ENCODE measurements around the gene GNA14. TPM values are rescaled to one million over a fixed set of nuclear protein-coding genes. Genes with fewer than 3 reads are reported as not detected.
A peak's percentile ranks its signal among the peaks of the same experiment; 100 is the strongest.

GNA14 gene
- total and polyA plus RNA-seq, 8 donors: 4.3 to 12.8 (median 10.1) TPM

DNA sequence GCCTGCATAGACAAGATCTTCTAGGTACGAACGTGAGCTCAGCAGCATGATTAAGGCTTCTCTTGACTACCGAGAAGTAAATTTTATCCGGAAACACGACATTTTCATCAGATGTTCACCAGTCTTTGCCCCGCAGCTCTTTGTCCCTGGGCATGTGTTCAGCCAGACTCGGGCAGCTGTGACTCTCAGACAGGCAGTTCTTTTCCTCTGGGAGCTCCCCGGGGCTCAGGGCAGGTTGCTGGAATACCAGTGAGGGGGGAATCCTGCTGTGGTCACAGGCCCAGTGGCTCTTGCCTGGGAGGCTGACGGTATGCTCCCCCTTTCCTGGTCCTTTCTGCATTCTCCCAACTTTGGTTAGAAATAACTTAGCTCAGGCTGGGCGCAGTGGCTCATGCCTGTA lies 186.1 kb downstream of the GNA14 start:
- no peaks in the 10 kb centered on the region for H3K27me3 ChIP-seq
- H3K9me3 ChIP-seq: no peaks in the 10 kb centered on the region
- TF ChIP-seq, protein P1, sequence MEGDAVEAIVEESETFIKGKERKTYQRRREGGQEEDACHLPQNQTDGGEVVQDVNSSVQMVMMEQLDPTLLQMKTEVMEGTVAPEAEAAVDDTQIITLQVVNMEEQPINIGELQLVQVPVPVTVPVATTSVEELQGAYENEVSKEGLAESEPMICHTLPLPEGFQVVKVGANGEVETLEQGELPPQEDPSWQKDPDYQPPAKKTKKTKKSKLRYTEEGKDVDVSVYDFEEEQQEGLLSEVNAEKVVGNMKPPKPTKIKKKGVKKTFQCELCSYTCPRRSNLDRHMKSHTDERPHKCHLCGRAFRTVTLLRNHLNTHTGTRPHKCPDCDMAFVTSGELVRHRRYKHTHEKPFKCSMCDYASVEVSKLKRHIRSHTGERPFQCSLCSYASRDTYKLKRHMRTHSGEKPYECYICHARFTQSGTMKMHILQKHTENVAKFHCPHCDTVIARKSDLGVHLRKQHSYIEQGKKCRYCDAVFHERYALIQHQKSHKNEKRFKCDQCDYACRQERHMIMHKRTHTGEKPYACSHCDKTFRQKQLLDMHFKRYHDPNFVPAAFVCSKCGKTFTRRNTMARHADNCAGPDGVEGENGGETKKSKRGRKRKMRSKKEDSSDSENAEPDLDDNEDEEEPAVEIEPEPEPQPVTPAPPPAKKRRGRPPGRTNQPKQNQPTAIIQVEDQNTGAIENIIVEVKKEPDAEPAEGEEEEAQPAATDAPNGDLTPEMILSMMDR (IDR thresholded peaks at IDR 0.05): no peak
- intact Hi-C loops (cut with DNase I): no loop called here
- H3K36me3 ChIP-seq: no peaks in the 10 kb centered on the region
- no peak overlapping the region for H3K27ac ChIP-seq
- no peak for ATAC-seq
- no peak for DNase-seq
- no peak overlapping the region for H3K4me3 ChIP-seq
- peaks cover 8 to 12% of the 10 kb centered on the region in 2 donors for H3K4me1 ChIP-seq

- Histone ChIP-seq H3K4me3 (no peak overlapping the region), H3K36me3 (no peaks in the 10 kb centered on the region), H3K4me1 (peaks cover 10 to 16% of the 10 kb centered on the region in 2 donors), H3K27me3 (no peaks in the 10 kb centered on the region), H3K27ac (no peak overlapping the region), H3K9me3 (no peaks in the 10 kb centered on the region)
- ATAC-seq (no peak), DNase-seq (no peak)
- TF ChIP-seq, protein P1 (IDR thresholded peaks at IDR 0.05): no peak
- intact Hi-C loops (cut with DNase I): no loop called here
These were observed 187.2 kb downstream of the GNA14 start for GRCh38 chr9:77460938-77461337.

- no peak overlapping the region for H3K4me3 ChIP-seq
- H3K27me3 ChIP-seq: no peaks in the 10 kb centered on the region
- peak; percentile 93 for ATAC-seq
- DNase-seq: peak in 3 of 4 donors; percentile 65 to 79 (median 72)
- H3K4me1 ChIP-seq: peaks cover 10 to 22% of the 10 kb centered on the region in 2 donors
- TF ChIP-seq, protein P1 (IDR thresholded peaks at IDR 0.05): peak; percentile 79 to 82
- no peaks in the 10 kb centered on the region for H3K9me3 ChIP-seq
- peak overlapping the region in 1 of 2 donors; percentile 9 for H3K27ac ChIP-seq
- H3K36me3 ChIP-seq: no peaks in the 10 kb centered on the region
- intact Hi-C loops (cut with DNase I): loop anchor here in 1 of 2 donors (10.0 kb wide), 1 partner anchor 297 kb away; no protein-coding TSS in a partner anchor
These were observed 190.1 kb downstream of the GNA14 start for GRCh38 chr9:77457916-77458592.

GRCh38 chr9:77456829-77457437 lies 191.2 kb downstream of the GNA14 start:
- ATAC-seq (peak; percentile 93), DNase-seq (peak in 3 of 4 donors; percentile 58 to 85 (median 84))
- Histone ChIP-seq H3K4me1 (peaks cover 10 to 22% of the 10 kb centered on the region in 2 donors), H3K27ac (peak overlapping the region in 1 of 2 donors; percentile 30), H3K9me3 (no peaks in the 10 kb centered on the region), H3K36me3 (no peaks in the 10 kb centered on the region), H3K4me3 (no peak overlapping the region), H3K27me3 (no peaks in the 10 kb centered on the region)
- TF ChIP-seq, protein P1 (IDR thresholded peaks at IDR 0.05): peak; percentile 89 to 98
- intact Hi-C loops (cut with DNase I): loop anchor here in 1 of 2 donors (10.0 kb wide), 1 partner anchor 298 kb away; no protein-coding TSS in a partner anchor

- ATAC-seq: no peak
- intact Hi-C loops (cut with DNase I): loop anchor here in 1 of 2 donors (10.0 kb wide), 1 partner anchor 299 kb away; no protein-coding TSS in a partner anchor
These were observed 192.7 kb downstream of the GNA14 start for GRCh38 chr9:77455312-77455927.

More at GRCh38 chr9:77455312-77455927, 192.7 kb downstream of the GNA14 start:
- no peak overlapping the region for H3K27ac ChIP-seq
- TF ChIP-seq, protein P1 (IDR thresholded peaks at IDR 0.05): peak; percentile 34 to 64
- no peaks in the 10 kb centered on the region for H3K36me3 ChIP-seq
- no peak for DNase-seq
- H3K27me3 ChIP-seq: no peaks in the 10 kb centered on the region
- no peaks in the 10 kb centered on the region for H3K9me3 ChIP-seq
- H3K4me1 ChIP-seq: peaks cover 10 to 22% of the 10 kb centered on the region in 2 donors
- H3K4me3 ChIP-seq: no peak overlapping the region
